ENCODE measurements around the gene EHMT1. TPM values are rescaled to one million over a fixed set of nuclear protein-coding genes. Genes with fewer than 3 reads are reported as not detected.

The EHMT1 gene
- total RNA-seq, 1 donor from 2014 or later = 40.8 TPM

GRCh38 chr9:137749511-137749910 is 130.7 kb downstream of the EHMT1 start:
- H3K4me3 ChIP-seq (ENCODE audit: low read depth, low read length) = no peak overlapping the region
- no peak for DNase-seq (ENCODE audit: low read depth)
- TF ChIP-seq CTCF (conservative IDR thresholded peaks at IDR 0.05; ENCODE audit: low read depth, low read length) = no peak

DNA sequence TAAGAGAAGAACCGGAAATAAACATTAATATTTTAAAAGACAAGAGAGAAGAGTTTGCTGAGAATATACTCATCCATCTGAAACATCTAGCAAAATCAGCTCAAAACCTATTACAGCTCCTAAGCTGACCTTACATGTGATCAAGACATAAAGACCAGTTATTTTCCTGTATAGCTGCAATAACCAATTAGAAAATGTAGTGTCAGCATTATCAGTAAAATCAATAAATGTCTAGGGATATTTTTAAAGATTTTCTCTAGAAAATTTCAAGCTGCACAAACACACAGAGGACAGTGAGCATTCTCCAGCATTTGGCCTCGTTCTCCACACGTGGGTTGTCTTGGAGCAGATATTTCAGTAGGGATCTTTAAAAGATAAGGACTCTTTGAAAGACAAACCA is 131.2 kb downstream of the EHMT1 start:
- DNase-seq (ENCODE audit: low read depth) = no peak
- H3K4me3 ChIP-seq (ENCODE audit: low read depth, low read length) = no peak overlapping the region
- no peak for TF ChIP-seq CTCF (conservative IDR thresholded peaks at IDR 0.05; ENCODE audit: low read depth, low read length)

DNA sequence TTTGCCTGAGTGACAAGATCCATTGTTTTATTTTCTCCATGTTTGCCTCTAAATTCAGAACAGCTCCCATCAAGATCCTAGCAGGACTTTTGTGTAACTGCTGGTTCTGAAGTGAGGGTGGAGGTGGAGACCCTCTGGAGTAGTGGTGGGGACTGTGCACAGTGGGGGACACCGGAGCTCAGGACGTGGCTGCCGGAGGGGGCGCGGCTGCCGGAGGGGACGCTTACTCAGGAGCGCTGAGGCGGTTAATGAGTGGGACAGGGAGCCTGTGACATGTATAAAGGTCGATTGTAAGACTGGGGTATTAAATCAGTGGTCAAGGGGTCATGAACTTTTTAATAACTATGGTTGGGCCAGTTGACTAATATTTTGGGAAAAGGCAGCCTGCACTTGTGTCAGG is 131.8 kb downstream of the EHMT1 start:
- TF ChIP-seq CTCF (conservative IDR thresholded peaks at IDR 0.05; ENCODE audit: low read depth, low read length) = no peak
- no peak overlapping the region for H3K4me3 ChIP-seq (ENCODE audit: low read depth, low read length)
- no peak for DNase-seq (ENCODE audit: low read depth)

DNA sequence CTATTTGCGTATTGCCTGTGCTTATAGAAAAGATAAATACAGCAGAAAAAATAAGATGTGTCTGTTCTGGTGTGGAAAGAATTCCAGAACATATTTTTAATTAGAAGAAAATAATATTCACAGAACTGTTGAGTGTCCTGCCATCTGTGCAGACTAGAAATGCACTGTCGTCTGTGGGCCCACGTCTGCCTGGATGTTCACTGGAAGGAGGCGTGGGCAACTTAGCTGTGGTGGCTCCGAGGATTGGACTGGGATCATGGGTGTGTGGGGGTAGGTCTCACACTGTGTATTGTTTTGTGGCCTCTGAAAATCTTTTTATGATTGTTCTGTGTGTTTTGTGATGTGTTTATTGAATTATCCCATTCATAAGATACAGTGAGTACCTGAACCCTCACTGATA is 132.8 kb downstream of the EHMT1 start:
- DNase-seq (ENCODE audit: low read depth) = no peak
- no peak for TF ChIP-seq CTCF (conservative IDR thresholded peaks at IDR 0.05; ENCODE audit: low read depth, low read length)
- H3K4me3 ChIP-seq (ENCODE audit: low read depth, low read length) = no peak overlapping the region

DNA sequence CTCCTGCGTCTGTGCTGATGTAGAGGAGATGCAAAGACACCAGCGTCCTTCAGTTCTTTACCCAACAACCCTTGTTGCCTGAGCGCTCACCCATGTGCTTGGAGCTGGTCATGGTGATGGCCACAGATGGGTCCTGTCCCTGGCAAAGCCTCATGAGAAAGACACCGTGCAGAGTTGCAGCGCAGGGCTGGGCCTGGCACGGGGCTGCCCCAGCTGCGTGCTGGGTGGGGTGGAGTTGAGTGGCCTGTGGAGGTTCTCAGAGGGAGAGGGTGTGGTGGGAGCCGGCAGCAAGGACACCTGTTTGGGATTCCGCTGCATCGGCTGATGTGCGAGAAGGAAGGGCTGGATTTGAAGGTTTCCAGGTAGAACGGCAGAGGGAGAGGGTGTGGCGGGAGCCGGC is 133.6 kb downstream of the EHMT1 start:
- no peak for TF ChIP-seq CTCF (conservative IDR thresholded peaks at IDR 0.05; ENCODE audit: low read depth, low read length)
- DNase-seq (ENCODE audit: low read depth) = no peak
- no peak overlapping the region for H3K4me3 ChIP-seq (ENCODE audit: low read depth, low read length)

DNA sequence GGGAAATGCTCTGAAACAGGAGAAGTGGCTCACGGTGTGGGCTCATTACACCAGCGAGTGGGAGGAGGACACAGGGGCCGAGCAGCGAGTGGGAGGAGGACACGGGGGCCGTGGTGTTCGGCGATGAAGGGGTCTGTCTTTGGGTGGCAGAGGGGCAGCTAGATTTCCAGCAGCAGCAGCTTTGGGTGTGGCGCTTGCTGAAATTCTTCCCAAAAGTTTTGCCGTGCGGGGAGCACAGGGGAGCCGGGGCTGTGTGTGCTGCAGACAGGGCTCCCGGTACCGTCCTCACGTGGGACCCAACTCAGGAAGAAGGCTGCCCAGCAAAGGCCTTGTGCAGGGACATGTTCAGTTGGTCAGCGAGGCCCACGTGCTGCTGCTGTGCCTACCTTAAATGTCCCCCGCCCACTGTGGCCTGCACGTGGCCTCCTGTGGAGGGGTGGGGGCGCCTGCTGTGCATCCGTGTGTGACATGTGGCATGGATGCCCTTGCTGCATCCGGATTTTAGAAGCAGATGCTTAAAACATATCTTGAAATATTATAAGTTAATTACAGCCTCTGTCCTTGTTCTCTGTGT is 134.5 kb downstream of the EHMT1 start:
- DNase-seq (ENCODE audit: low read depth) = no peak
- H3K4me3 ChIP-seq (ENCODE audit: low read depth, low read length) = no peak overlapping the region
- TF ChIP-seq CTCF (conservative IDR thresholded peaks at IDR 0.05; ENCODE audit: low read depth, low read length) = no peak

- no peak overlapping the region for H3K4me3 ChIP-seq (ENCODE audit: low read depth, low read length)
- no peak for TF ChIP-seq CTCF (conservative IDR thresholded peaks at IDR 0.05; ENCODE audit: low read depth, low read length)
- no peak for DNase-seq (ENCODE audit: low read depth)
Measured at GRCh38 chr9:137755261-137755927, 136.6 kb downstream of the EHMT1 start.

All from epithelial cell of proximal tubule (primary cell).